ENCODE data around the gene PAN3.

The PAN3 gene

GRCh38 chr13:28173793-28174192, 35.4 kb downstream of the PAN3 start:
- CTCF ChIA-PET = no interaction called here
- no peak for TF ChIP-seq ZNF660 (tag by site-specific recombination; IDR thresholded peaks at IDR 0.05)
- TF ChIP-seq ZNF335 (tag by site-specific recombination; conservative IDR thresholded peaks at IDR 0.05) = no peak
- TF ChIP-seq ZNF510 (tag by site-specific recombination; IDR thresholded peaks at IDR 0.05; ENCODE audit: insufficient replicate concordance) = no peak
- no peak for TF ChIP-seq MYNN (tag by site-specific recombination; IDR thresholded peaks at IDR 0.05; ENCODE audit: borderline replicate concordance)
- no peak for TF ChIP-seq MEIS1 (CRISPR knock-in tag; IDR thresholded peaks at IDR 0.05; ENCODE audit: borderline replicate concordance)
- TF ChIP-seq ZBTB21 (tag by site-specific recombination; IDR thresholded peaks at IDR 0.05) = no peak
- Histone ChIP-seq H3K27ac (ENCODE audit: extremely low read depth, low read depth, low read length) (no peak overlapping the region), H3K4me3 (ENCODE audit: low read depth, low read length) (no peak overlapping the region), H3K4me1 (ENCODE audit: control insufficient read depth, insufficient read depth, low read length) (peaks cover 4% of the 10 kb centered on the region; the same call in 1 of the 2 replicates), H3K36me3 (ENCODE audit: control insufficient read depth in 2 of 2, insufficient read depth in 1 of 2, low read length in 2 of 2) (no peaks in the 10 kb centered on the region), H3K9me3 (ENCODE audit: control insufficient read depth, insufficient read depth, low read depth, low read length) (no peaks in the 10 kb centered on the region)
- POLR2A ChIA-PET = no interaction called here

DNA sequence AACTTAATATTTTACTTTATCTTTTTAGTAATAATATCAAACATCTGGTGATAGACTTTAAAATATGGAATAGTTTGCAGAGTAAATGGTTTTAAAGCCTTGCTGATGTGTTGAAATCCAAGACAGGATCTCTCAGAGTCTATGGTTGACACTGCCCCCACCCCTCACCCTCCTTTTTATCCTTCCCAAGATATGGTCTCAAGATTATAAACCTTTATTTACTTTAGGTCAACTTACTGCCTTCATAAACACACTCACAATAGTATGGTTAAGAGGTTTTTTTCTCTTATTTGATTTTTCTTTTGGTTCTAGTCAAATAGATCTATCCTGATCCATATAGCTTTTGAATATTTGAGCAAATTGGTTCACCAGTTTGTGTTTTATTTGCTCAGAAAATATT, 39.0 kb downstream of the PAN3 start:
- H3K4me1 ChIP-seq (ENCODE audit: control insufficient read depth, insufficient read depth, low read length) = peaks cover 9% of the 10 kb centered on the region
- no peak overlapping the region for H3K27ac ChIP-seq (ENCODE audit: extremely low read depth, low read depth, low read length)
- no peak overlapping the region for H3K4me3 ChIP-seq (ENCODE audit: low read depth, low read length)
- POLR2A ChIA-PET = no interaction called here
- no peaks in the 10 kb centered on the region for H3K36me3 ChIP-seq (ENCODE audit: control insufficient read depth in 2 of 2, insufficient read depth in 1 of 2, low read length in 2 of 2)
- CTCF ChIA-PET = no interaction called here
- TF ChIP-seq ZNF654 (tag by site-specific recombination; IDR thresholded peaks at IDR 0.05; ENCODE audit: low read depth) = no peak
- peak; percentile 15; the same call in 1 of the 2 replicates for TF ChIP-seq PRDM6 (tag by site-specific recombination; IDR thresholded peaks at IDR 0.05)
- no peaks in the 10 kb centered on the region for H3K9me3 ChIP-seq (ENCODE audit: control insufficient read depth, insufficient read depth, low read depth, low read length)

GRCh38 chr13:28177877-28178276, 39.5 kb downstream of the PAN3 start:
- peaks cover 9% of the 10 kb centered on the region for H3K4me1 ChIP-seq (ENCODE audit: control insufficient read depth, insufficient read depth, low read length)
- TF ChIP-seq FEZF1 (tag by site-specific recombination; IDR thresholded peaks at IDR 0.05) (peak; percentile 88), ZNF843 (tag by site-specific recombination; IDR thresholded peaks at IDR 0.05) (peak; percentile 58), ZNF10 (tag by site-specific recombination; IDR thresholded peaks at IDR 0.05) (0 out of 2 replicates have a peak, but pooled peaks have one; percentile 66), ZNF580 (tag by site-specific recombination; IDR thresholded peaks at IDR 0.05) (peak; percentile 38), ZNF791 (tag by site-specific recombination; IDR thresholded peaks at IDR 0.05) (no peak)
- CTCF ChIA-PET = no interaction called here
- no peak overlapping the region for H3K4me3 ChIP-seq (ENCODE audit: low read depth, low read length)
- no peaks in the 10 kb centered on the region for H3K36me3 ChIP-seq (ENCODE audit: control insufficient read depth in 2 of 2, insufficient read depth in 1 of 2, low read length in 2 of 2)
- no peak overlapping the region for H3K27ac ChIP-seq (ENCODE audit: extremely low read depth, low read depth, low read length)
- no peaks in the 10 kb centered on the region for H3K9me3 ChIP-seq (ENCODE audit: control insufficient read depth, insufficient read depth, low read depth, low read length)
- POLR2A ChIA-PET = no interaction called here

GRCh38 chr13:28179974-28180373, 41.6 kb downstream of the PAN3 start:
- Histone ChIP-seq H3K9me3 (ENCODE audit: control insufficient read depth, insufficient read depth, low read depth, low read length) (no peaks in the 10 kb centered on the region), H3K4me1 (ENCODE audit: control insufficient read depth, insufficient read depth, low read length) (peaks cover 9% of the 10 kb centered on the region), H3K4me3 (ENCODE audit: low read depth, low read length) (no peak overlapping the region), H3K36me3 (ENCODE audit: control insufficient read depth in 2 of 2, insufficient read depth in 1 of 2, low read length in 2 of 2) (no peaks in the 10 kb centered on the region), H3K27ac (ENCODE audit: extremely low read depth, low read depth, low read length) (no peak overlapping the region)
- TF ChIP-seq GLI4 (tag by site-specific recombination; IDR thresholded peaks at IDR 0.05) = no peak
- no peak for TF ChIP-seq ZBTB21 (tag by site-specific recombination; IDR thresholded peaks at IDR 0.05)
- peak; percentile 78 for TF ChIP-seq ATF2 (tag by site-specific recombination; IDR thresholded peaks at IDR 0.05; ENCODE audit: low read depth)
- TF ChIP-seq ZBTB11 (tag by site-specific recombination; conservative IDR thresholded peaks at IDR 0.05; ENCODE audit: low read depth) = no peak
- ChIA-PET POLR2A (no interaction called here), CTCF (no interaction called here)

Data from HEK293 (cell line).